Testis (tissue), 2 donors: ENCODE data around the gene VKORC1L1.
"Not testable (repeated sequence)": the region's sequence is repeated elsewhere in the genome, so short reads cannot be mapped to it uniquely, and the experiment has no call there.

Source experiments
- CTCF ChIP-seq, 3 experiments: fragments of 450-650 bp in 2 of 3; fragments of 200-600 bp in 1 of 3; sonication (generic) in 1 of 3; IDR thresholded peaks; one replicate each; pipeline ENCODE4 v1.5.1; 2016 to 2019; ENCODE audit warnings: antibody characterized with exemption in 3 of 3, mild to moderate bottlenecking in 2 of 3, moderate library complexity in 1 of 3
- POLR2A ChIP-seq: fragments of 450-650 bp; IDR thresholded peaks from one replicate; pipeline ENCODE4 v1.6.1; 2017; ENCODE audit warnings: antibody characterized with exemption, mild to moderate bottlenecking, moderate library complexity

DNA sequence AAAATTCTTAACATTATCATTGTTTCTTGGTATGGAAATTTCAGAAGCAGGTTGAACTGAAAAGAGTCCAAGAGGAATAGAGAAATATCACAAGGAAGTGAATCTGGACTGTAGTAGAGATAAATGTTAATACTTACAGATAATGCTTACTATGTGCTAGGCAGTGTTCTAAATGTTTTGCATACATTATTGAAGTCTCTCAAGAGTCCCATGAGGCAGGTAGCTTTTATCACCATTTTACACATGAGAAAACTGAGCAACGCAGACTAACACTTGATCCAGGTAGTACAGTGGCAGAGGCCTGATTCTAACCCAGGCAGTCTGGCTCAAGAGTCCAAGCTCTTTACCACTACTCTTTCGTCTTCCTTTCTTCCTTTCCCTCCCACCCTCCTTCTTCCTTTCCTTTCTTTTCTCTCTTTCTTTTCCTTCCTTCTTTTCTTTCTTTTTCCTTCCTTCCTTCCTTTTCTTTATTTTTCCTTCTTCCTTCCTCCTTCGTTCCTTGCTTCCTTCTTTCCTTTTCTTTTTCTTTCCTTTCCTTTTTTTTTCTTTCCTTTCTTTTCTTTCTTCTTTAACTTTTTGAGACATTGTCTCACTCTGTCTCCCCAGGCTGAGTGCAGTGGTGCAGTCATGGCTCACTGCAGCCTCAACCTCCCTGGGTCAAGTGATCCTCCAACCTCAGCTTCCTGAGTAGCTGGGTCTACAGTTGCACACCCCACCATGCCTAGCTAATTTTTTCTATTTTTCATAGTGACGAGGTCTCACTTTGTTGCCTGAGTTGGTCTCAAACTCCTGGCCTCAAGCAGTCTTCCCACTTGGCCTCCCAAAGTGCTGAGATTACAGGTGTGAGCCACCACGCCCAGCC is 6.6 kb downstream of the VKORC1L1 start:
- not testable (repeated sequence) for TF ChIP-seq CTCF (IDR thresholded peaks at IDR 0.05); POLR2A
